HG02763 (cell line): ENCODE measurements around the gene FAM210B.
"Not testable (repeated sequence)": the region's sequence is repeated elsewhere in the genome, so short reads cannot be mapped to it uniquely, and the experiment has no call there.

Experiments
- ATAC-seq: cut with Tn5 transposase; IDR thresholded peaks from one replicate; pipeline ENCODE4 v1.9.1; 2021; ENCODE audit warnings: mild to moderate bottlenecking, moderate library complexity; ENCODE audit not compliant: unreplicated experiment

The FAM210B gene

GRCh38 chr20:56360133-56360907, 1.5 kb downstream of the FAM210B start:
- no peak for ATAC-seq

GRCh38 chr20:56360908-56361205, 2.1 kb downstream of the FAM210B start:
- ATAC-seq = no peak

GRCh38 chr20:56361900-56362299, 3.1 kb downstream of the FAM210B start:
- ATAC-seq = no peak

GRCh38 chr20:56362833-56363413, 4.1 kb downstream of the FAM210B start:
- ATAC-seq = no peak

- no peak for ATAC-seq
Observed at GRCh38 chr20:56363491-56363890, 4.7 kb downstream of the FAM210B start.

- no peak for ATAC-seq
Observed at GRCh38 chr20:56368351-56369134, 9.8 kb downstream of the FAM210B start.

- ATAC-seq = no peak
Observed at GRCh38 chr20:56369179-56369578, 10.4 kb downstream of the FAM210B start.

GRCh38 chr20:56371977-56372376, 13.2 kb downstream of the FAM210B start:
- ATAC-seq = no peak

- ATAC-seq = no peak
Observed at GRCh38 chr20:56372850-56373249, 14.1 kb downstream of the FAM210B start.

GRCh38 chr20:56373942-56374341, 15.2 kb downstream of the FAM210B start:
- no peak for ATAC-seq

GRCh38 chr20:56376331-56376730, 17.6 kb downstream of the FAM210B start:
- no peak for ATAC-seq

- ATAC-seq = no peak
Observed at GRCh38 chr20:56378386-56378785, 19.6 kb downstream of the FAM210B start.

GRCh38 chr20:56380375-56380774, 21.6 kb downstream of the FAM210B start:
- ATAC-seq = no peak

- ATAC-seq = no peak
Observed at GRCh38 chr20:56381501-56381900, 22.7 kb downstream of the FAM210B start.

- ATAC-seq = no peak
Observed at GRCh38 chr20:56382696-56383095, 23.9 kb downstream of the FAM210B start.

GRCh38 chr20:56383334-56383733, 24.6 kb downstream of the FAM210B start:
- no peak for ATAC-seq

GRCh38 chr20:56385130-56385529, 26.4 kb downstream of the FAM210B start:
- no peak for ATAC-seq

- no peak for ATAC-seq
Observed at GRCh38 chr20:56386219-56386618, 27.4 kb downstream of the FAM210B start.

GRCh38 chr20:56388882-56389281, 30.1 kb downstream of the FAM210B start:
- no peak for ATAC-seq

- ATAC-seq = no peak
Observed at GRCh38 chr20:56389807-56390206, 31.0 kb downstream of the FAM210B start.

GRCh38 chr20:56390396-56390795, 31.6 kb downstream of the FAM210B start:
- ATAC-seq = not testable (repeated sequence)

- ATAC-seq = no peak
Observed at GRCh38 chr20:56391037-56391436, 32.3 kb downstream of the FAM210B start.
